Keratinocyte (primary cell): ENCODE results near the gene MVB12B. TPM values are rescaled to one million over a fixed set of nuclear protein-coding genes. Genes with fewer than 3 reads are reported as not detected.

Experiments used
- DNase-seq: peaks from one replicate; pipeline ENCODE4 v3.0.0-alpha.2; 2011; ENCODE audit warnings: low read depth, missing footprints, low spot score
- FAIRE-seq: peaks from 2 replicates; lab custom pipeline; 2011; peaks lifted over from hg19 to GRCh38; lab: Jason Lieb, UNC
- H2AFZ ChIP-seq: 2 replicates; pipeline ENCODE4 v1.6.0; 2012; ENCODE audit warnings: low read length, control low read depth, inconsistent platforms; ENCODE audit not compliant: control insufficient read depth
- H3K27ac ChIP-seq: 2 replicates; pipeline ENCODE4 v1.5.1; 2011; ENCODE audit warnings: low read length; ENCODE audit not compliant: control insufficient read depth, insufficient read depth
- H3K27me3 ChIP-seq: 3 replicates; pipeline ENCODE4 v1.6.0; 2011; ENCODE audit warnings: low read length; ENCODE audit not compliant: control insufficient read depth, insufficient read depth; ENCODE audit errors: extremely low read depth
- H3K36me3 ChIP-seq, 2 experiments: 2 replicates in 1 of 2; 3 replicates in 1 of 2; pipeline ENCODE4 v1.5.1; 2011; ENCODE audit warnings: low read length in 2 of 2, mild to moderate bottlenecking in 1 of 2; ENCODE audit not compliant: control insufficient read depth in 2 of 2, insufficient read depth in 2 of 2; ENCODE audit errors: extremely low read depth in 1 of 2
- H3K4me1 ChIP-seq: 3 replicates; pipeline ENCODE4 v1.5.1; 2011; ENCODE audit warnings: low read length; ENCODE audit not compliant: control insufficient read depth, insufficient read depth; ENCODE audit errors: extremely low read depth
- H3K4me2 ChIP-seq: 3 replicates; pipeline ENCODE4 v1.6.0; 2011; ENCODE audit warnings: low read depth, low read length; ENCODE audit not compliant: control insufficient read depth, insufficient read depth; ENCODE audit errors: extremely low read depth
- H3K4me3 ChIP-seq, 3 experiments: fragments of 200-600 bp in 1 of 3; sonication (generic) in 1 of 3; 2 replicates in 2 of 3; 3 replicates in 1 of 3; pipeline ENCODE4 v1.5.1; 2011 to 2016; ENCODE audit warnings: low read length in 3 of 3, mild to moderate bottlenecking in 3 of 3, control low read depth in 2 of 3, inconsistent platforms in 1 of 3, low read depth in 1 of 3, mixed read lengths in 1 of 3, mixed run types in 1 of 3, moderate library complexity in 1 of 3; ENCODE audit not compliant: control insufficient read depth in 2 of 3, insufficient read depth in 2 of 3; ENCODE audit errors: extremely low read depth in 1 of 3
- H3K79me2 ChIP-seq: 2 replicates; pipeline ENCODE4 v1.6.0; 2012; ENCODE audit warnings: low read length; ENCODE audit not compliant: control insufficient read depth, insufficient read depth
- H3K9ac ChIP-seq: 3 replicates; pipeline ENCODE4 v1.6.0; 2011; ENCODE audit warnings: low read length; ENCODE audit not compliant: control insufficient read depth, insufficient read depth; ENCODE audit errors: extremely low read depth
- H3K9me1 ChIP-seq: 3 replicates; pipeline ENCODE4 v1.6.0; 2011; ENCODE audit warnings: low read length; ENCODE audit not compliant: control insufficient read depth, insufficient read depth; ENCODE audit errors: extremely low read depth
- H3K9me3 ChIP-seq: 2 replicates; pipeline ENCODE4 v1.5.1; 2012; ENCODE audit warnings: low read depth, low read length; ENCODE audit not compliant: control insufficient read depth
- H4K20me1 ChIP-seq: 3 replicates; pipeline ENCODE4 v1.6.0; 2011; ENCODE audit warnings: low read length; ENCODE audit not compliant: control insufficient read depth, insufficient read depth; ENCODE audit errors: extremely low read depth
- EZH2 ChIP-seq: IDR thresholded peaks from one replicate; pipeline ENCODE4 v1.6.1; 2012; ENCODE audit warnings: inconsistent platforms, mild to moderate bottlenecking, low read length, moderate library complexity
- dilution Hi-C: fragments of 300-500 bp; cut with MboI; formaldehyde crosslinking; loops from one replicate; pipeline ENCODE4 v1.7.0; 2020; ENCODE audit warnings: low sequenced_read_pairs; ENCODE audit not compliant: extremely low pct_ligation_motif_present
- polyA plus RNA-seq, 5 experiments: library from polyadenylated mRNA; depleted of rRNA in 3 of 5; stranded (reverse) in 3 of 5; stranded (forward) in 1 of 5; unstranded in 1 of 5; fragments of >200 nt; gene quantifications; 1 replicate in 1 of 5; 2 replicates in 3 of 5; 3 replicates in 1 of 5; pipeline versions ENCODE4 v1.2.1 to v1.2.3, GENCODE V29; 2011 to 2012; ENCODE audit warnings: missing spikeins in 2 of 5, low read depth in 1 of 5, low replicate concordance in 1 of 5
- TF ChIP-seq, protein P1 (sequence below), 3 experiments: IDR thresholded peaks in 1 of 3; conservative IDR thresholded peaks in 1 of 3; optimal IDR thresholded peaks in 1 of 3; 2 replicates in 2 of 3; 3 replicates in 1 of 3; pipeline versions ENCODE3 to v1.5.1; 2011; ENCODE audit warnings: low read length in 3 of 3, mild to moderate bottlenecking in 3 of 3, moderate library complexity in 2 of 3, control low read depth in 1 of 3, inconsistent platforms in 1 of 3; ENCODE audit not compliant: insufficient read depth in 2 of 3; ENCODE audit errors: extremely low read depth in 1 of 3

MVB12B gene
- polyA plus RNA-seq, 1 donor (not counting 4 experiments of a cell fraction or from before 2014, with no cell fraction given), result 1.2 TPM

DNA sequence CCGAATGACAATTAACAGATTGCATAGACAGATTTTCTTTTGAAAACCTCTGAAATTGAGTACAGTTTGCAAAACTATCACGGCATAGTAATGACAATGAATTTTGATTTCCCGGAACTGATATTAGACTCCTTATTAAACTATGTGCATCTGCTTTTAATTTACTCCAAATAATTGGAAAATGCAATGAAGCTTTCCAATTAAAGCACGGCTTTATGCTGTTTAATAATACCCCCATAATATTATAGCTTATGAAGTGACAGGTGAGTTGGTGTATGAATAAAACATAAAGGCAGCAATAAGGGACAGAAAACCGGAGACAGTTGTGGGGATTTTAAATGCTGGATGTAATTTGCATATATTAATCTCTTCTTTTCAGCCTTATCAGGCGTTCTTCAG lies 110.6 kb downstream of the MVB12B start:
- H3K4me1 ChIP-seq, result peaks cover 3% of the 10 kb centered on the region
- no peaks in the 10 kb centered on the region for H3K27me3 ChIP-seq
- no peak for TF ChIP-seq EZH2
- TF ChIP-seq, protein P1, sequence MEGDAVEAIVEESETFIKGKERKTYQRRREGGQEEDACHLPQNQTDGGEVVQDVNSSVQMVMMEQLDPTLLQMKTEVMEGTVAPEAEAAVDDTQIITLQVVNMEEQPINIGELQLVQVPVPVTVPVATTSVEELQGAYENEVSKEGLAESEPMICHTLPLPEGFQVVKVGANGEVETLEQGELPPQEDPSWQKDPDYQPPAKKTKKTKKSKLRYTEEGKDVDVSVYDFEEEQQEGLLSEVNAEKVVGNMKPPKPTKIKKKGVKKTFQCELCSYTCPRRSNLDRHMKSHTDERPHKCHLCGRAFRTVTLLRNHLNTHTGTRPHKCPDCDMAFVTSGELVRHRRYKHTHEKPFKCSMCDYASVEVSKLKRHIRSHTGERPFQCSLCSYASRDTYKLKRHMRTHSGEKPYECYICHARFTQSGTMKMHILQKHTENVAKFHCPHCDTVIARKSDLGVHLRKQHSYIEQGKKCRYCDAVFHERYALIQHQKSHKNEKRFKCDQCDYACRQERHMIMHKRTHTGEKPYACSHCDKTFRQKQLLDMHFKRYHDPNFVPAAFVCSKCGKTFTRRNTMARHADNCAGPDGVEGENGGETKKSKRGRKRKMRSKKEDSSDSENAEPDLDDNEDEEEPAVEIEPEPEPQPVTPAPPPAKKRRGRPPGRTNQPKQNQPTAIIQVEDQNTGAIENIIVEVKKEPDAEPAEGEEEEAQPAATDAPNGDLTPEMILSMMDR (optimal IDR thresholded peaks at IDR 0.05 in 1 of 3, IDR thresholded peaks at IDR 0.05 in 1 of 3, conservative IDR thresholded peaks at IDR 0.05 in 1 of 3; ENCODE audit: extremely low read depth in 1 of 3, insufficient read depth in 2 of 3, low read length in 3 of 3), result no peak
- no peak overlapping the region for H2AFZ ChIP-seq
- no peaks in the 10 kb centered on the region for H3K79me2 ChIP-seq
- no peaks in the 10 kb centered on the region for H3K9me3 ChIP-seq
- no peaks in the 10 kb centered on the region for H3K9me1 ChIP-seq
- dilution Hi-C loops, result no loop called here
- no peak overlapping the region for H3K4me2 ChIP-seq
- FAIRE-seq, result no peak
- H3K9ac ChIP-seq, result no peak overlapping the region
- H3K36me3 ChIP-seq, result no peaks in the 10 kb centered on the region
- DNase-seq, result no peak
- H3K4me3 ChIP-seq, result no peak overlapping the region
- no peaks in the 10 kb centered on the region for H4K20me1 ChIP-seq
- H3K27ac ChIP-seq, result no peak overlapping the region

DNA sequence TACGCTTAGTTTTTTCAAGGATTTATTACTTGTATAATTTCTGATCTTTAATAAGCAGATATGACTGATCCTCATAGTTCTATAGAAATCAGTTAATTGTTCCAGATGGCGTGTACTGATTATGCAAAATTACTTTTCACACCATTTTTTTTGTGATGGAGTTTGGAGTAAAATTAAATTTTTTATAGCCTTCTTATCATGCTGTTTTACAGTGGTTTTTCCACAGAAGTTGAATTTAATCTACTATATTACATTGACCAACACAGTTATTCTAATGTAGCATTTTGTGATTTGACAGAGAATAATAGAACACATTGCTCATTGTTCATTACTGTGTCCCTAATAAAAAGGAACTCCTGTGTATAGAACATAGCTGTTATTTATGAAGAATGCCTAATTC lies 111.1 kb downstream of the MVB12B start:
- TF ChIP-seq, protein P1 (optimal IDR thresholded peaks at IDR 0.05 in 1 of 3, IDR thresholded peaks at IDR 0.05 in 1 of 3, conservative IDR thresholded peaks at IDR 0.05 in 1 of 3; ENCODE audit: extremely low read depth in 1 of 3, insufficient read depth in 2 of 3, low read length in 3 of 3), result no peak
- no peak for TF ChIP-seq EZH2
- no peaks in the 10 kb centered on the region for H3K27me3 ChIP-seq
- dilution Hi-C loops, result no loop called here
- H2AFZ ChIP-seq, result no peak overlapping the region
- FAIRE-seq (no peak), DNase-seq (no peak)
- no peak overlapping the region for H3K4me2 ChIP-seq
- H3K9me3 ChIP-seq, result no peaks in the 10 kb centered on the region
- H3K4me1 ChIP-seq, result peaks cover 3% of the 10 kb centered on the region
- no peaks in the 10 kb centered on the region for H3K79me2 ChIP-seq
- no peak overlapping the region for H3K9ac ChIP-seq
- no peak overlapping the region for H3K27ac ChIP-seq
- no peaks in the 10 kb centered on the region for H3K36me3 ChIP-seq
- no peaks in the 10 kb centered on the region for H3K9me1 ChIP-seq
- no peaks in the 10 kb centered on the region for H4K20me1 ChIP-seq
- H3K4me3 ChIP-seq, result no peak overlapping the region
